GM18519 (cell line): ENCODE measurements around the gene ENAH.
"Not testable (repeated sequence)": the region's sequence is repeated elsewhere in the genome, so short reads cannot be mapped to it uniquely, and the experiment has no call there.

Experiments
- ATAC-seq: cut with Tn5 transposase; IDR thresholded peaks from one replicate; pipeline ENCODE4 v1.9.1; 2021; ENCODE audit warnings: mild to moderate bottlenecking, moderate library complexity; ENCODE audit not compliant: unreplicated experiment, low FRiP score

ENAH gene

GRCh38 chr1:225677350-225678124 is 24.6 kb upstream of the ENAH start:
- ATAC-seq: no peak

DNA sequence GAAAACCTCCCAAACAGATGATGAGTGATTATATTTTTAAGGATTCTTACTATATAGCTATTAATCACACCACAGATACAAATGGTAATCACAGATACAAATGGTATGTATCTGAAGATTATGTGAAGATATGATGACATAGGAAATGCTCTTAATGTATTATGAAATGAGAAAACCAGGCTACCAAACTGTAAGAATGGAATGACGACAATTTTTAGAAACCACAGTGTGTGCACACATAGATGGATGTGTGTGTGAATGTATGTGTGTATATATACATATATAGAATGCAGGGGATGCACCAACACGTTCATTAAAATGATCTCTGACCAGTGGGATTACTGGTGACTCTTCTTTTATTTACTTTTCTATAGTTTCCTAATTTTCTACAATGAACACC is 21.5 kb upstream of the ENAH start:
- no peak for ATAC-seq

DNA sequence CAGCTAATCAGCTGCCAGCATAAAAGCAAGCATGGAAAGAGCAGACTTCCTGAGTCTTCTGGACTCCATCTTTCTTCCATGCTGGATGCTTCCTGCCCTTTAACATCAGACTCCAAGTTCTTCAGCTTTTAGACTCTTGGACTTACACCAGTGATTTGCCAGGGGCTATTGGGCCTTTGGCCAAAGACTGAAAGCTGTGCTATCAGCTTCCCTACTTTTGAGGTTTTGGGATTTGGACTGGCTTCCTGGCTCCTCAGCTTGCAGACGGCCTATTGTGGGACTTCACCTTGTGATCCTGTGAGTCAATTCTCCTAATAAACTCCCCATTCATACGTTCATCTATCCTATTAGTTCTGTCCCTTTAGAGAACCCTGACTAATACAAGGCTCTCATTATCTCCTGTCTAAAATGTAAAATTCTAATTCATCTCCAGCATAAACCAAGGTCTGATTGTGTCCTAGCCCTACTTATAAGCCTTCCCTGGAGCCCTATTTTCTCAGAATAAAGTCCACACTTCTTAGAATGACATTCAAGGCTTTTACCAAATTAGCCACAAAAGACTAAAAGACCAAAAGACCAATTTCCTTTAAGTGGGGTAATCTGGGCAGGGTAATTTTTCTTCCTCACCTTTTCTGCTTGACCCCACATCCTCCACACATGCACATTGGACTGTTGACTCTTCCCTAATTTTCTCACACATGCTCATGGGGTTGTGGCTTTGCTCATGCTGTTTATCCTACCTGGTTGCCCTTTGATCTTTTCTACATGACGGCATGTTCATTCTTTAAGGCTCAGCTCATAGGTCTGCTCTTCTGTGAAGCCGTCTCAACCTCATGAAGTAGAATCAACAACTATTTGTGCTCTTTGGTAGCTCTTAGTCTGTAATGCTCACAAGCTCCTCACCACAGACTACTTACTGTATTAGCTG is 18.1 kb upstream of the ENAH start:
- no peak for ATAC-seq

GRCh38 chr1:225670356-225670755 is 17.4 kb upstream of the ENAH start:
- no peak for ATAC-seq

DNA sequence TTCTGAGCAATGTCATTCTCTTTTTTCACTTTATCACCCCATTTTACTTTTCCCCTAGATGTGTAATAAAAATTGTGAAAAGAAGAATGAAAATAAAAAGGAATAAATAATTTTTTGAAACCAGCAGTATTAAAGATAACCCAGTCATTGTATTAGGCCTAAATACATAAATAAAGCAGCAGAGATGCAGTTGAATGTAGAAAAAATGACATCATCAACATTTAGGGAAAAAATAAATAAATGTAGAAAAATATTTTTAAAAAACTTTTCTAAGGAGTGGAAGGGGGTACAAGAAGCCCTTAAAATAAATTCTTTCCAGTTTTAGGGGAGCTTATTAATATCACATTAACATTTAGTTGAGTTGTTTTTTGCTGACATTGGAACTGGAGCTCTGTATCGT is 15.3 kb upstream of the ENAH start:
- no peak for ATAC-seq

- ATAC-seq: no peak
Observed at GRCh38 chr1:225667362-225667761, 14.4 kb upstream of the ENAH start.

DNA sequence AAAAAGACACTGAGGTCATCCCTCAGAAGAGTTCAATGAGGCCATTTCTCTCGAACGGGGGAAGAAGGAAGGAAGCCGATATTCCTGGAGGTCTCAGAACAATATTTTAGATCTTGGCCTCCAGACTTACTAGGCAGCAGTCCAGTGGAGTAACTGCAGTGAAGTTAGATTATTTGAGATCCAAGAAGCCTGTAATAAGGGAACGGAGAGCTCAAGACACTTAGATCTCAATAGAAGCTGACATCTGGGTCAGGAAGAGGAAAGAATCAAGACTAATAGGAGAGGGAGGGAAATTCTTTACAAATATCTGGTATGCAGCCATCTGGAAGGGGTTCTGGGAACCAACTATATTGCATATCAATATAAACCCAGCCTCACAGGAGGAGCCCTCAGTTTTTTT is 13.6 kb upstream of the ENAH start:
- no peak for ATAC-seq

DNA sequence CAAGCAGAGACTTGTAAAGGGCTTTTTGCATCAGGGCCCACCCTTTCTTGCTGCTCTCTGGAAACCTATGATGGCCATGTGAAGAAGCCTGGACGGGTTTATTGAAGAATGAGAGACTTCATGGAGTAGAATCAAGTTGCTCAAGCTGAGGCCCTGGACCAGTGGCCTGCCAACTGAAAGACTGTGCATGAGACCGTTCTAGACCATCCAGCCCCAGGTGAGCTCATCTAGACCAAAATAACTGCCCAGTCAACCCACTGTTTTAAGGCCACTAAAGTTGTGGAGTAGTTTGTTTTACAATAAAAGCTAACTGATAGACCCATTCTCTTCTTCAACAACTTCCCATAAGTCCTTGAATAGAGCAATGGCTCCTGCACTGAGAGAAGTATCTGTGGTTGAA is 11.8 kb upstream of the ENAH start:
- no peak for ATAC-seq

GRCh38 chr1:225662155-225662554 is 9.2 kb upstream of the ENAH start:
- no peak for ATAC-seq

- ATAC-seq: no peak
Observed at GRCh38 chr1:225660544-225660946, 7.6 kb upstream of the ENAH start.

DNA sequence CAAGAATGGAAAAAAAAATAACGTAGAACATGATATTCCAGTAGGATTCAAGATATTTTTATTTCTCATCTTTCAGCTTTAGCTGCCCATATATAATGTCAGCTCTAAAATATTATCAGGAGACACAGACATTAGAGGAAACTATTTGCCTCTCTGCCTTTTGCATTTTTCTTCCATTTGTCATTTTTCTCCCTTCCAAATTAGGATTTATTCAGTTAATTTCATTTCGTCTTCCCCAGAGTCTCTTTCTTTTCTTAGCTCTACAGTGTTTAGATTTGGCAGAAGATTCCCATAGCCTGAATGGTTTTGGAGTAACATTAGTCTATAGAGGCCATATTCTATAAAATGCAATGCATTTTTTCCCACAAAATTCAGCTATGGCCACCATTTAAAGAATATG is 5.1 kb upstream of the ENAH start:
- ATAC-seq: no peak

DNA sequence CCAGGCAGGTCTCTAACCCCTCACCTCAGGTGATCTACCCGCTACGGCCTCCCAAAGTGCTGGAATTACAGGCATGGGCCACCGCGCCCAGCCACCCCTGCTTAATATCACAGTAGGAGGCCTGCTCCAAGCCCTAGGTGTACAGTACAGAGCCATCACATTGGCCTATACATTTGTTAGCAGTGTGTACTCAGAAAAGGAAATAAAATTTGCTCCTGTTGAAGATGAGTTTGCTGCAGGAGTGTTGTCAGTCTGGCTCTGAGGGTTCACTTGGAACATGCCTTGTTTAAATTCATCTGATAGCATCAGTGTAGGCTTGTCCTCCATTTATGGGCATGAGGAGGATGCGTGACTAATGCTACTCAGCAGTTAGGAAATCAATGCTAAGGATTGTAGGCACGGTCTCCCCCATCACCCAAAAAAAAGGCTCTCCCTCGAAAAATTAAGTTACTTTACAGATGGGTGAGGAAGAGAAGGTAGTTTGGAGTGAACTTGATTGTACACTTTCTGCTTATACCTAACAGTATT is 4.6 kb upstream of the ENAH start:
- ATAC-seq: no peak

DNA sequence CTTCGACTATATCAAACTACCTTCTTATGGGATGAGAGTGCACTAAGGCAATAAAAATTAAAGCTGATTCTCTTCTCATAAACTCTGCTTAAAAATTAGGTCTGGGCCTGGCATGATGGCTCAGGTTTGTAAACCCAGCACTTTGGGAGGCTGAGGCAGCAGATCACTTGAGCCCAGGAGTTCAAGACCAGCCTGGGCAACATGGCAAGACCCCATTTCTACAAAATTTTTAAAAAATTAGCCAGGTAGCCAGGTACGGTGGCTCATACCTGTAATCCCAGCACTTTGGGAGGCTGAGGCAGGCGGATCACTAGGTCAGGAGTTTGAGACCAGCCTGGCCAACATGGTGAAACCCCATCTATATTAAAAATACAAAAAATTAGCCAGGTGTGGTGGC is 3.3 kb upstream of the ENAH start:
- ATAC-seq: not testable (repeated sequence)

- ATAC-seq: no peak
Observed at GRCh38 chr1:225655509-225656258, 2.8 kb upstream of the ENAH start.

- no peak for ATAC-seq
Observed at GRCh38 chr1:225654688-225655508, 2.0 kb upstream of the ENAH start.

GRCh38 chr1:225654277-225654597 is 1.3 kb upstream of the ENAH start:
- no peak for ATAC-seq

GRCh38 chr1:225653463-225654276 is 747 bp upstream of the ENAH start:
- no peak for ATAC-seq

DNA sequence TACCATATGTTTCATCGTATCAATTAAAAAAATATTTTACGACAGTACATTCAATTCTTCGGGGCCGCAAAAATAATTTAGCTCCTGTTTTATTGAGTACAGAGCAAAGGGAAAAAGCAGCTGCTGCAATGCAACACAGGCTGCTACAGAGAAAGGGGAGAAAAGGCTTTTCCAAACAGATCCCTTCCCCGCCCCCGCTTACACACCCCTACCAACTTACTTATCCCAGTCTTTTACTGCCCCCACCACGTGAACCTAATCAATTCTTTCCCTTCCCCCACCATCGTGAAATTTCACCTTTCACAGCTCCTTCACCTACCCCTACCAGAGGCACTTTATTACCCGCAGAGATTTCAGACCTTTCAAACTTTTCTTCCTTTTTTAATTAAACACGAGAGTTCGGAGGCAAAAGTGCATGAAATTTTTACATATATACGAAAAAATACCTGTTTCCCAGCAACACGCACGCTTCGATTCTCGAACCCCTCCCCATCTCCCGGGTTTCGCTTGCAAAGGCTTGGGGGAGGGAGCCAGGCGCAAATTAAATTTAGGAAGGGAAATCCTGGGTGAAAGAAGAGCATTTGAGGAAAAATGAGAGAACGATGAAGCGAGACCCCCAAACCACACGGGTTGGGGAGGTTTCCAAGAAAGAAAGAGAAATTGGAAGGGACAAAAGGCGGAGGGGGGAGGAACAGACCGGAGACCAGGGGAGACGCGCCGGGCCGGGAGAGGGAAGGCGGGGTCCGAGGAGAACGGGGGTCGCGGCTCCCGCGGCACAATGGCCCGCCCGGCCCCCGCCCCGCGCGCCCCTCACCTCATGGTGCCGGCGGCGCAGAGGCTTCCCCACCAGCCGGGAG is 823 bp downstream of the ENAH start:
- ATAC-seq: no peak
